HepG2 (cell line): ENCODE measurements around the gene ELP6. TPM values are rescaled to one million over a fixed set of nuclear protein-coding genes. Genes with fewer than 3 reads are reported as not detected.

Experiments
- CHD4 ChIP-seq: fragments of 200-600 bp; sonication (generic); IDR thresholded peaks from 2 replicates; pipeline ENCODE4 v1.7.0; 2017; ENCODE audit warnings: mild to moderate bottlenecking, low read length, borderline replicate concordance
- JDP2 ChIP-seq: sonication (generic); formaldehyde crosslinking; IDR thresholded peaks from 2 replicates; pipeline ENCODE4 v1.8.1; 2022; ENCODE audit warnings: missing genetic modification reagents, borderline replicate concordance
- MAFG ChIP-seq: sonication (generic); formaldehyde crosslinking; IDR thresholded peaks from 2 replicates; pipeline ENCODE4 v1.5.1; 2020; ENCODE audit warnings: mild to moderate bottlenecking, missing genetic modification reagents
- MYNN ChIP-seq: sonication (generic); formaldehyde crosslinking; IDR thresholded peaks from 2 replicates; pipeline ENCODE4 v1.4.0; 2020; ENCODE audit warnings: mild to moderate bottlenecking, low read depth, missing genetic modification reagents
- TCF12 ChIP-seq, 2 experiments: fragments of 450-650 bp in 1 of 2; sonication (generic) in 1 of 2; formaldehyde crosslinking in 1 of 2; IDR thresholded peaks; 2 replicates each; pipeline versions ENCODE4 v1.6.1 to v1.8.0; 2017 to 2022; ENCODE audit warnings: antibody characterized with exemption in 1 of 2, mild to moderate bottlenecking in 1 of 2, missing genetic modification reagents in 1 of 2, moderate library complexity in 1 of 2
- XBP1 ChIP-seq: sonication (generic); formaldehyde crosslinking; IDR thresholded peaks from 2 replicates; pipeline ENCODE4 v1.5.0; 2020; ENCODE audit warnings: missing genetic modification reagents
- ZC3H13 ChIP-seq: sonication (generic); formaldehyde crosslinking; IDR thresholded peaks from 2 replicates; pipeline ENCODE4 v1.8.1; 2023; ENCODE audit warnings: mild to moderate bottlenecking, missing genetic modification reagents, moderate library complexity
- ZFP41 ChIP-seq: sonication (generic); formaldehyde crosslinking; IDR thresholded peaks from 2 replicates; pipeline ENCODE4 v1.4.0; 2020; ENCODE audit warnings: mild to moderate bottlenecking, missing genetic modification reagents, borderline replicate concordance
- ZNF326 ChIP-seq: sonication (generic); formaldehyde crosslinking; IDR thresholded peaks from 2 replicates; pipeline ENCODE4 v1.4.0; 2020; ENCODE audit warnings: missing genetic modification reagents, borderline replicate concordance
- ZNF451 ChIP-seq: sonication (generic); formaldehyde crosslinking; IDR thresholded peaks from 2 replicates; pipeline ENCODE4 v1.5.0; 2020; ENCODE audit warnings: mild to moderate bottlenecking, missing genetic modification reagents
- polyA plus RNA-seq, 8 experiments: library from polyadenylated mRNA; depleted of rRNA in 3 of 8; stranded (reverse) in 7 of 8; unstranded in 1 of 8; fragments of >200 nt; fragmentation: Illumina TruSeq in 4 of 8; extraction: Trizol in 4 of 8; gene quantifications; 2 replicates each; pipeline versions ENCODE4 v1.2.1 to v1.2.3, GENCODE V29; 2011 to 2016; ENCODE audit warnings: low read depth in 4 of 8, missing spikeins in 1 of 8, mixed read lengths in 1 of 8; ENCODE audit not compliant: insufficient read depth in 1 of 8
- total RNA-seq, 5 experiments: library from RNA; depleted of rRNA; stranded (reverse); fragments of >200 nt; fragmentation: Illumina TruSeq; extraction: Trizol; gene quantifications; 2 replicates each; pipeline ENCODE4 v1.2.3, GENCODE V29; 2016; ENCODE audit warnings: low read depth in 1 of 5
- TF ChIP-seq, protein P1 (sequence below): sonication (generic); formaldehyde crosslinking; IDR thresholded peaks from 2 replicates; pipeline ENCODE4 v1.5.0; 2020; ENCODE audit warnings: mild to moderate bottlenecking, missing genetic modification reagents
- TF ChIP-seq, protein P2 (sequence below): sonication (generic); formaldehyde crosslinking; IDR thresholded peaks from 2 replicates; pipeline ENCODE4 v1.5.1; 2020; ENCODE audit warnings: mild to moderate bottlenecking, missing genetic modification reagents, borderline replicate concordance
- TF ChIP-seq, protein P3 (sequence below): sonication (generic); formaldehyde crosslinking; IDR thresholded peaks from 2 replicates; pipeline ENCODE4 v1.5.0; 2020; ENCODE audit warnings: mild to moderate bottlenecking, missing genetic modification reagents
- TF ChIP-seq, protein P4 (sequence below): sonication (generic); formaldehyde crosslinking; conservative IDR thresholded peaks from 2 replicates; pipeline ENCODE4 v1.4.0; 2020; ENCODE audit warnings: missing genetic modification reagents
- TF ChIP-seq, protein P5 (sequence below): sonication (generic); formaldehyde crosslinking; IDR thresholded peaks from 2 replicates; pipeline ENCODE4 v1.4.0; 2020; ENCODE audit warnings: missing genetic modification reagents; ENCODE audit errors: not compliant biosample characterization

ELP6 gene
- total and polyA plus RNA-seq, 2 of the 13 experiments (the other 11 are each of a cell fraction or from before 2014, with no cell fraction given): 45.0 to 49.3 TPM

DNA sequence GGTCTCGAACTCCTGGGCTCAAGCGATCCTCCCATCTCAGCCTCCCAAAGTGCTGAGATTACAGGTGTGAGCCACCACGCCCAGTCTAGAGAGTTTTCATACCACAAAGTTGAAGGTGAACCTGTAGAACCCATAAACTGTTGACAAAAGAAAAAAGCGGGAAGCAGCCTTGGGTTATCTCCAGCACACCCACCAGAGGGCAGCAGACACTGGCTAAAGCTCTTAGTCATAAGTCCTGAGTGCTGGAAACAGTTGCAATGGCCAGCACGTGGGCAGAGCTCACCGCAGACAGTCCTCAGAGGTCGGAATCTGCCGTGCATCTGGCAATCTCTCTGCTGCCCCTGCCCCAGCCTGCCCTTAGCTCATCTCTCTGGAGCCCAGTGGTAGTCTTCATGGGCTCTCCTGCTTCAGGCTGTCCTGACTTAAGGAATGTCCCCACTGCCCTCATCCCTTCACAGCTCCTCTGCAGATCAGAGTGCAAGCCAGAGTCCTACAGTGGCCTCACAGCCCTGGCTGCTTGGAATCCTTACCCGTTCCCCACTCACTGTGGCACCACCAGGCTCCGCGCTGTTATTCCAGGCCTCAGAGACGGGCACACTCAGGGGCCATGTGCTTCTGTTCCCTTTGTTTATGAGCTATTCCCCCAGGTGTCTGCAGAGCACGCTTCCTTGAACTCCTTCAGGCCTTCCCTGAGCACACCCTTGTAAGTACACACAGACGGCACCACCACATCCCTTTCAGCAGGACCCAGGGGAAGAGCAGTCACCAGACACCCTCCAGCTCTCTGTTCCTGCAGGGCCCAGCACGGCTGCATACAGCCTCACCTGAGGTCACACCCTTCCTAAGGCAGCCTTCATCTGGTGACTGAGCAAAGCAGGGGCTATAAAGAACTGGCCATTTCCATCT, 8.8 kb upstream of the ELP6 start (continued):
- TF ChIP-seq MYNN (CRISPR knock-in tag): no peak
- TF ChIP-seq, protein P1, sequence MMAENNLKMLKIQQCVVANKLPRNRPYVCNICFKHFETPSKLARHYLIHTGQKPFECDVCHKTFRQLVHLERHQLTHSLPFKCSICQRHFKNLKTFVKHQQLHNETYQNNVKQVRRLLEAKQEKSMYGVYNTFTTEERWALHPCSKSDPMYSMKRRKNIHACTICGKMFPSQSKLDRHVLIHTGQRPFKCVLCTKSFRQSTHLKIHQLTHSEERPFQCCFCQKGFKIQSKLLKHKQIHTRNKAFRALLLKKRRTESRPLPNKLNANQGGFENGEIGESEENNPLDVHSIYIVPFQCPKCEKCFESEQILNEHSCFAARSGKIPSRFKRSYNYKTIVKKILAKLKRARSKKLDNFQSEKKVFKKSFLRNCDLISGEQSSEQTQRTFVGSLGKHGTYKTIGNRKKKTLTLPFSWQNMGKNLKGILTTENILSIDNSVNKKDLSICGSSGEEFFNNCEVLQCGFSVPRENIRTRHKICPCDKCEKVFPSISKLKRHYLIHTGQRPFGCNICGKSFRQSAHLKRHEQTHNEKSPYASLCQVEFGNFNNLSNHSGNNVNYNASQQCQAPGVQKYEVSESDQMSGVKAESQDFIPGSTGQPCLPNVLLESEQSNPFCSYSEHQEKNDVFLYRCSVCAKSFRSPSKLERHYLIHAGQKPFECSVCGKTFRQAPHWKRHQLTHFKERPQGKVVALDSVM (CRISPR knock-in tag): no peak
- TF ChIP-seq, protein P2, sequence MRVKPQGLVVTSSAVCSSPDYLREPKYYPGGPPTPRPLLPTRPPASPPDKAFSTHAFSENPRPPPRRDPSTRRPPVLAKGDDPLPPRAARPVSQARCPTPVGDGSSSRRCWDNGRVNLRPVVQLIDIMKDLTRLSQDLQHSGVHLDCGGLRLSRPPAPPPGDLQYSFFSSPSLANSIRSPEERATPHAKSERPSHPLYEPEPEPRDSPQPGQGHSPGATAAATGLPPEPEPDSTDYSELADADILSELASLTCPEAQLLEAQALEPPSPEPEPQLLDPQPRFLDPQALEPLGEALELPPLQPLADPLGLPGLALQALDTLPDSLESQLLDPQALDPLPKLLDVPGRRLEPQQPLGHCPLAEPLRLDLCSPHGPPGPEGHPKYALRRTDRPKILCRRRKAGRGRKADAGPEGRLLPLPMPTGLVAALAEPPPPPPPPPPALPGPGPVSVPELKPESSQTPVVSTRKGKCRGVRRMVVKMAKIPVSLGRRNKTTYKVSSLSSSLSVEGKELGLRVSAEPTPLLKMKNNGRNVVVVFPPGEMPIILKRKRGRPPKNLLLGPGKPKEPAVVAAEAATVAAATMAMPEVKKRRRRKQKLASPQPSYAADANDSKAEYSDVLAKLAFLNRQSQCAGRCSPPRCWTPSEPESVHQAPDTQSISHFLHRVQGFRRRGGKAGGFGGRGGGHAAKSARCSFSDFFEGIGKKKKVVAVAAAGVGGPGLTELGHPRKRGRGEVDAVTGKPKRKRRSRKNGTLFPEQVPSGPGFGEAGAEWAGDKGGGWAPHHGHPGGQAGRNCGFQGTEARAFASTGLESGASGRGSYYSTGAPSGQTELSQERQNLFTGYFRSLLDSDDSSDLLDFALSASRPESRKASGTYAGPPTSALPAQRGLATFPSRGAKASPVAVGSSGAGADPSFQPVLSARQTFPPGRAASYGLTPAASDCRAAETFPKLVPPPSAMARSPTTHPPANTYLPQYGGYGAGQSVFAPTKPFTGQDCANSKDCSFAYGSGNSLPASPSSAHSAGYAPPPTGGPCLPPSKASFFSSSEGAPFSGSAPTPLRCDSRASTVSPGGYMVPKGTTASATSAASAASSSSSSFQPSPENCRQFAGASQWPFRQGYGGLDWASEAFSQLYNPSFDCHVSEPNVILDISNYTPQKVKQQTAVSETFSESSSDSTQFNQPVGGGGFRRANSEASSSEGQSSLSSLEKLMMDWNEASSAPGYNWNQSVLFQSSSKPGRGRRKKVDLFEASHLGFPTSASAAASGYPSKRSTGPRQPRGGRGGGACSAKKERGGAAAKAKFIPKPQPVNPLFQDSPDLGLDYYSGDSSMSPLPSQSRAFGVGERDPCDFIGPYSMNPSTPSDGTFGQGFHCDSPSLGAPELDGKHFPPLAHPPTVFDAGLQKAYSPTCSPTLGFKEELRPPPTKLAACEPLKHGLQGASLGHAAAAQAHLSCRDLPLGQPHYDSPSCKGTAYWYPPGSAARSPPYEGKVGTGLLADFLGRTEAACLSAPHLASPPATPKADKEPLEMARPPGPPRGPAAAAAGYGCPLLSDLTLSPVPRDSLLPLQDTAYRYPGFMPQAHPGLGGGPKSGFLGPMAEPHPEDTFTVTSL (CRISPR knock-in tag): no peak
- TF ChIP-seq, protein P3, sequence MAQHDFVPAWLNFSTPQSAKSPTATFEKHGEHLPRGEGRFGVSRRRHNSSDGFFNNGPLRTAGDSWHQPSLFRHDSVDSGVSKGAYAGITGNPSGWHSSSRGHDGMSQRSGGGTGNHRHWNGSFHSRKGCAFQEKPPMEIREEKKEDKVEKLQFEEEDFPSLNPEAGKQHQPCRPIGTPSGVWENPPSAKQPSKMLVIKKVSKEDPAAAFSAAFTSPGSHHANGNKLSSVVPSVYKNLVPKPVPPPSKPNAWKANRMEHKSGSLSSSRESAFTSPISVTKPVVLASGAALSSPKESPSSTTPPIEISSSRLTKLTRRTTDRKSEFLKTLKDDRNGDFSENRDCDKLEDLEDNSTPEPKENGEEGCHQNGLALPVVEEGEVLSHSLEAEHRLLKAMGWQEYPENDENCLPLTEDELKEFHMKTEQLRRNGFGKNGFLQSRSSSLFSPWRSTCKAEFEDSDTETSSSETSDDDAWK (CRISPR knock-in tag): no peak
- TF ChIP-seq XBP1 (CRISPR knock-in tag): no peak
- TF ChIP-seq, protein P4, sequence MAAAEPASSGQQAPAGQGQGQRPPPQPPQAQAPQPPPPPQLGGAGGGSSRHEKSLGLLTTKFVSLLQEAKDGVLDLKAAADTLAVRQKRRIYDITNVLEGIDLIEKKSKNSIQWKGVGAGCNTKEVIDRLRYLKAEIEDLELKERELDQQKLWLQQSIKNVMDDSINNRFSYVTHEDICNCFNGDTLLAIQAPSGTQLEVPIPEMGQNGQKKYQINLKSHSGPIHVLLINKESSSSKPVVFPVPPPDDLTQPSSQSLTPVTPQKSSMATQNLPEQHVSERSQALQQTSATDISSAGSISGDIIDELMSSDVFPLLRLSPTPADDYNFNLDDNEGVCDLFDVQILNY (CRISPR knock-in tag): no peak
- no peak for TF ChIP-seq ZC3H13 (CRISPR knock-in tag)
- no peak for TF ChIP-seq MAFG (CRISPR knock-in tag)
- TF ChIP-seq JDP2: no peak
- no peak for TF ChIP-seq ZFP41
- peak; percentile 44; the same call in 1 of the 2 replicates for TF ChIP-seq ZNF451 (CRISPR knock-in tag)
- TF ChIP-seq TCF12 (IDR thresholded peaks at IDR 0.05): no peak
- no peak for TF ChIP-seq TCF12 (CRISPR knock-in tag; IDR thresholded peaks at IDR 0.05)
- TF ChIP-seq, protein P5, sequence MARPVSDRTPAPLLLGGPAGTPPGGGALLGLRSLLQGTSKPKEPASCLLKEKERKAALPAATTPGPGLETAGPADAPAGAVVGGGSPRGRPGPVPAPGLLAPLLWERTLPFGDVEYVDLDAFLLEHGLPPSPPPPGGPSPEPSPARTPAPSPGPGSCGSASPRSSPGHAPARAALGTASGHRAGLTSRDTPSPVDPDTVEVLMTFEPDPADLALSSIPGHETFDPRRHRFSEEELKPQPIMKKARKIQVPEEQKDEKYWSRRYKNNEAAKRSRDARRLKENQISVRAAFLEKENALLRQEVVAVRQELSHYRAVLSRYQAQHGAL: no peak
- TF ChIP-seq ZNF326 (CRISPR knock-in tag): no peak
- no peak for TF ChIP-seq CHD4
